ENCODE measurements around the gene DSEL. TPM values are rescaled to one million over a fixed set of nuclear protein-coding genes. Genes with fewer than 3 reads are reported as not detected.
A peak's percentile ranks its signal among the peaks of the same experiment; 100 is the strongest.

DSEL gene
- total RNA-seq, 1 donor: 119 TPM

DNA sequence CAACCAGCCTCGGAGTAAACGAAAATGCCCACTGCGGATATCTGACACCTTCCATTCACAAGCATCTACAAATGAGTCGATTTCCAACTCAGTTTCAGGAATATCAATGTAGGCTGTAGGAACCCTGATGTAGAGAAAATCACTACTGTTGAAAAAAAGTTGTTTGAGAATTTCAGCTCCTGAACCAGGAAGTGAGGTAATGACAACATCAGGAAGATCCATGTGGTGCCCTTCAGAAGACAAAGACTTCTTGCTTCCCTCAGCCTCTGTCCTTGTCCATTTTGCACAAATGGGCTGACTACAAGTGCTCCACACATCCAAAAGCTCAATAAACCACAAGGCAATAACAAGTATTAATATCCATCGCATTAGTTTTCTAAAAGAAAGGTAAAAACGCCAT is 4.7 kb downstream of the DSEL start:
- TF ChIP-seq, protein P1, sequence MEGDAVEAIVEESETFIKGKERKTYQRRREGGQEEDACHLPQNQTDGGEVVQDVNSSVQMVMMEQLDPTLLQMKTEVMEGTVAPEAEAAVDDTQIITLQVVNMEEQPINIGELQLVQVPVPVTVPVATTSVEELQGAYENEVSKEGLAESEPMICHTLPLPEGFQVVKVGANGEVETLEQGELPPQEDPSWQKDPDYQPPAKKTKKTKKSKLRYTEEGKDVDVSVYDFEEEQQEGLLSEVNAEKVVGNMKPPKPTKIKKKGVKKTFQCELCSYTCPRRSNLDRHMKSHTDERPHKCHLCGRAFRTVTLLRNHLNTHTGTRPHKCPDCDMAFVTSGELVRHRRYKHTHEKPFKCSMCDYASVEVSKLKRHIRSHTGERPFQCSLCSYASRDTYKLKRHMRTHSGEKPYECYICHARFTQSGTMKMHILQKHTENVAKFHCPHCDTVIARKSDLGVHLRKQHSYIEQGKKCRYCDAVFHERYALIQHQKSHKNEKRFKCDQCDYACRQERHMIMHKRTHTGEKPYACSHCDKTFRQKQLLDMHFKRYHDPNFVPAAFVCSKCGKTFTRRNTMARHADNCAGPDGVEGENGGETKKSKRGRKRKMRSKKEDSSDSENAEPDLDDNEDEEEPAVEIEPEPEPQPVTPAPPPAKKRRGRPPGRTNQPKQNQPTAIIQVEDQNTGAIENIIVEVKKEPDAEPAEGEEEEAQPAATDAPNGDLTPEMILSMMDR (IDR thresholded peaks at IDR 0.05; ENCODE audit: extremely low read depth, low read depth, low read length): no peak
- H4K20me1 ChIP-seq (ENCODE audit: insufficient read depth, low read length): peaks cover 23% of the 10 kb centered on the region
- no peaks in the 10 kb centered on the region for H3K9me3 ChIP-seq (ENCODE audit: low read depth, low read length)
- no peak overlapping the region for H3K4me3 ChIP-seq (ENCODE audit: insufficient read depth, low read length)
- H2AFZ ChIP-seq (ENCODE audit: low read length): no peak overlapping the region
- H3K4me1 ChIP-seq (ENCODE audit: insufficient read depth, low read length): peaks cover 17% of the 10 kb centered on the region
- no peak for DNase-seq (ENCODE audit: insufficient read length, low spot score, missing footprints)
- H3K79me2 ChIP-seq (ENCODE audit: insufficient read depth, low read length): peaks cover 79% of the 10 kb centered on the region
- no peak overlapping the region for H3K4me2 ChIP-seq (ENCODE audit: insufficient read depth, low read length)
- no peak overlapping the region for H3K27ac ChIP-seq (ENCODE audit: low read depth, low read length)
- H3K36me3 ChIP-seq (ENCODE audit: insufficient read depth, low read length): peaks cover 36% of the 10 kb centered on the region
- H3K27me3 ChIP-seq (ENCODE audit: insufficient read depth, low read length): no peaks in the 10 kb centered on the region

DNA sequence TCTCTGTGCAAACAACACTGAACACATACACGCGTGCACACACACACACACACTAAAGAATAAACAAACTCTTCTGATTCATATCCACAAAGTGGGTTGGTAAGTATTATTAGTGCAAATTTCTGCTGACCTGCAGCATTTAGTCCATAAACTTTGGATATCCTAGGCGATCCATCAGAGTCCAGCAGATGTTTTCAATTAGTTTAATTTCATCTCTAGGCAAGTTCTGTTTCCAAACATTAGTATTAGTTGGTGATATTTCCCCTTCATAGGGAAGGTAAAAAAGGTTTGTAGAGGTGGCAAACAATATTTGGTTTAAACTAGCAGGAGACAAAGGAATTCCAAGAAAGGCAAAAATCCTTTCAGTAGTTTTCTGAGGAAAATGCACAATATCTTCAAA is 5.7 kb downstream of the DSEL start:
- Histone ChIP-seq H3K27me3 (ENCODE audit: insufficient read depth, low read length) (no peaks in the 10 kb centered on the region), H3K4me3 (ENCODE audit: insufficient read depth, low read length) (no peak overlapping the region), H3K36me3 (ENCODE audit: insufficient read depth, low read length) (peaks cover 36% of the 10 kb centered on the region), H3K4me1 (ENCODE audit: insufficient read depth, low read length) (peaks cover 17% of the 10 kb centered on the region), H3K4me2 (ENCODE audit: insufficient read depth, low read length) (no peak overlapping the region), H3K27ac (ENCODE audit: low read depth, low read length) (no peak overlapping the region), H2AFZ (ENCODE audit: low read length) (no peak overlapping the region), H3K79me2 (ENCODE audit: insufficient read depth, low read length) (peaks cover 72% of the 10 kb centered on the region), H3K9me3 (ENCODE audit: low read depth, low read length) (no peaks in the 10 kb centered on the region), H4K20me1 (ENCODE audit: insufficient read depth, low read length) (peaks cover 23% of the 10 kb centered on the region)
- TF ChIP-seq, protein P1 (IDR thresholded peaks at IDR 0.05; ENCODE audit: extremely low read depth, low read depth, low read length): no peak
- DNase-seq (ENCODE audit: insufficient read length, low spot score, missing footprints): no peak

DNA sequence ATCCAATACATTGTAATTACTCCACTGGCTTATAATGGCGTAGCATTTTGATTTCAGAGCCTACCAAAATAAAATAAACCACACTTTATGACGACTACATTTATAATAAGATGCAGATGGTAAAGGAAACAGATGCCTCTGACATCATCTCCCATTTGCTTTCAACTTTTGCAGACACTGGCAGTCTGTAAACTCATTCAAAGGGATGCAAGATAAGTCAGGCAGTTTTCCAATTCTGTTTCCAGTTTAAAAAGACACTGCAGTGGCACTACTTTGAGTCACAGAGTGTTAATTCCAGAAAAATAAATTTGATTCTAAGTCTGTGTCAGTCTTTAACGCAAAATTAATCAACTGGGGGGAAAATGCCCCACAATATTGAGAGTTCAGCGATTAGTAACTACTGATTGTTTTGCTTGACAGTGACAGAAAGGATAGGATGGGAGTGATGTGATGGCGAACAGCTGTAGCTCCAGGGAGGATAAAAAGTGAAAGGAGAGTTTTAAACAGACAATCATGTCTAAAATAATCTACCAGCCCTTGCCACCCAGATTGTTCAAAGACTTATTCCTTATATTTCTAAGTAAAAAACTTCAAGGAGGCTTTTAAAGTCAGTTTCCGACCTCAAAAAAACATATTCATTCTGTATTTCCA is 6.7 kb downstream of the DSEL start:
- peaks cover 16% of the 10 kb centered on the region for H3K4me1 ChIP-seq (ENCODE audit: insufficient read depth, low read length)
- no peak overlapping the region for H3K4me3 ChIP-seq (ENCODE audit: insufficient read depth, low read length)
- peaks cover 62% of the 10 kb centered on the region for H3K79me2 ChIP-seq (ENCODE audit: insufficient read depth, low read length)
- H3K4me2 ChIP-seq (ENCODE audit: insufficient read depth, low read length): no peak overlapping the region
- peak; percentile 77 for DNase-seq (ENCODE audit: insufficient read length, low spot score, missing footprints)
- no peak overlapping the region for H3K27ac ChIP-seq (ENCODE audit: low read depth, low read length)
- no peak overlapping the region for H2AFZ ChIP-seq (ENCODE audit: low read length)
- TF ChIP-seq, protein P1 (IDR thresholded peaks at IDR 0.05; ENCODE audit: extremely low read depth, low read depth, low read length): no peak
- H3K36me3 ChIP-seq (ENCODE audit: insufficient read depth, low read length): peaks cover 35% of the 10 kb centered on the region
- H3K9me3 ChIP-seq (ENCODE audit: low read depth, low read length): no peaks in the 10 kb centered on the region
- peaks cover 16% of the 10 kb centered on the region for H4K20me1 ChIP-seq (ENCODE audit: insufficient read depth, low read length)
- no peaks in the 10 kb centered on the region for H3K27me3 ChIP-seq (ENCODE audit: insufficient read depth, low read length)

DNA sequence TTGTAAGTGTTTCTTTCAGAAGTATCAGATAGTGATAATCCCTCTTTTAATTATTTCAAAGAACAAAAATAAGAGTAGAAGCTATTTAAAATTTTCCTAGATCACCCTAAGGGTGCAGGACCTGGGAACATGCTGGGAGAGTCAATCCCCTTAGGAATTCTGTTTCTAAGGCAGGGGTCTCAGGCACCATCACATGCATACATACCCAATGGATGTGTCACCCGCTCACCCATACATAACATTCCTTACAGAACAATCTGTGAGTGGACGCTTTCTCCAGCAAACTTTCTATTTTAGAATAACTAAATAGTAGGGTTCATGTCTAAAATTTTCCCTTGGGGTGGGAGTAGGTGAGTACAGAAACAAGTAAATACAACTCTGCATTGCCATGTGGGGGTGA is 8.4 kb downstream of the DSEL start:
- no peak overlapping the region for H3K4me2 ChIP-seq (ENCODE audit: insufficient read depth, low read length)
- no peaks in the 10 kb centered on the region for H3K4me1 ChIP-seq (ENCODE audit: insufficient read depth, low read length)
- no peak for DNase-seq (ENCODE audit: insufficient read length, low spot score, missing footprints)
- H3K36me3 ChIP-seq (ENCODE audit: insufficient read depth, low read length): peaks cover 18% of the 10 kb centered on the region
- no peak overlapping the region for H3K4me3 ChIP-seq (ENCODE audit: insufficient read depth, low read length)
- no peaks in the 10 kb centered on the region for H3K27me3 ChIP-seq (ENCODE audit: insufficient read depth, low read length)
- no peaks in the 10 kb centered on the region for H3K9me3 ChIP-seq (ENCODE audit: low read depth, low read length)
- no peak overlapping the region for H2AFZ ChIP-seq (ENCODE audit: low read length)
- peaks cover 5% of the 10 kb centered on the region for H4K20me1 ChIP-seq (ENCODE audit: insufficient read depth, low read length)
- H3K79me2 ChIP-seq (ENCODE audit: insufficient read depth, low read length): peaks cover 45% of the 10 kb centered on the region
- no peak overlapping the region for H3K27ac ChIP-seq (ENCODE audit: low read depth, low read length)
- TF ChIP-seq, protein P1 (IDR thresholded peaks at IDR 0.05; ENCODE audit: extremely low read depth, low read depth, low read length): no peak
